Measurements from ENCODE around the gene KCNJ16.

The KCNJ16 gene

GRCh38 chr17:70106551-70106950 is 31.5 kb downstream of the KCNJ16 start:
- H3K36me3 ChIP-seq (ENCODE audit: insufficient read depth, low read length): no peaks in the 10 kb centered on the region
- TF ChIP-seq EZH2phosphoT487 (IDR thresholded peaks at IDR 0.05; ENCODE audit: borderline replicate concordance) (no peak), CTCF (conservative IDR thresholded peaks at IDR 0.05; ENCODE audit: low read length) (no peak)
- no peaks in the 10 kb centered on the region for H3F3A ChIP-seq (ENCODE audit: low read depth)
- no peaks in the 10 kb centered on the region for H3K4me1 ChIP-seq (ENCODE audit: insufficient read depth, low read length, poor library complexity, severe bottlenecking)
- no peak overlapping the region for H3K4me2 ChIP-seq (ENCODE audit: low read depth, low read length, poor library complexity, severe bottlenecking)
- no peak overlapping the region for H2AFZ ChIP-seq (ENCODE audit: low read length)
- H3K79me2 ChIP-seq (ENCODE audit: insufficient read depth, low read length): no peaks in the 10 kb centered on the region
- H3K4me3 ChIP-seq (ENCODE audit: low read length, poor library complexity, severe bottlenecking): no peak overlapping the region
- H3K9me3 ChIP-seq (ENCODE audit: insufficient read depth, low read depth, low read length): no peaks in the 10 kb centered on the region
- no peaks in the 10 kb centered on the region for H4K20me1 ChIP-seq (ENCODE audit: insufficient read depth, low read length, poor library complexity, severe bottlenecking)
- H3K9me2 ChIP-seq (replicated peaks; ENCODE audit: low read depth, low read length): no peaks in the 10 kb centered on the region
- H3K9ac ChIP-seq (ENCODE audit: low read depth, low read length, poor library complexity, severe bottlenecking): no peak overlapping the region
- no peaks in the 10 kb centered on the region for H3K27me3 ChIP-seq (ENCODE audit: insufficient read depth, low read length, poor library complexity, severe bottlenecking)

- Histone ChIP-seq H3K4me2 (ENCODE audit: low read depth, low read length, poor library complexity, severe bottlenecking) (no peak overlapping the region), H3K9me2 (replicated peaks; ENCODE audit: low read depth, low read length) (no peaks in the 10 kb centered on the region), H3K9me3 (ENCODE audit: insufficient read depth, low read depth, low read length) (no peaks in the 10 kb centered on the region), H4K20me1 (ENCODE audit: insufficient read depth, low read length, poor library complexity, severe bottlenecking) (no peaks in the 10 kb centered on the region), H3K4me3 (ENCODE audit: low read length, poor library complexity, severe bottlenecking) (no peak overlapping the region), H3K79me2 (ENCODE audit: insufficient read depth, low read length) (no peaks in the 10 kb centered on the region), H3K9ac (ENCODE audit: low read depth, low read length, poor library complexity, severe bottlenecking) (no peak overlapping the region), H3F3A (ENCODE audit: low read depth) (no peaks in the 10 kb centered on the region), H2AFZ (ENCODE audit: low read length) (no peak overlapping the region), H3K36me3 (ENCODE audit: insufficient read depth, low read length) (no peaks in the 10 kb centered on the region), H3K4me1 (ENCODE audit: insufficient read depth, low read length, poor library complexity, severe bottlenecking) (no peaks in the 10 kb centered on the region), H3K27me3 (ENCODE audit: insufficient read depth, low read length, poor library complexity, severe bottlenecking) (no peaks in the 10 kb centered on the region)
- TF ChIP-seq EZH2phosphoT487 (IDR thresholded peaks at IDR 0.05; ENCODE audit: borderline replicate concordance): no peak
Observed at GRCh38 chr17:70107441-70107840, 32.4 kb downstream of the KCNJ16 start.

DNA sequence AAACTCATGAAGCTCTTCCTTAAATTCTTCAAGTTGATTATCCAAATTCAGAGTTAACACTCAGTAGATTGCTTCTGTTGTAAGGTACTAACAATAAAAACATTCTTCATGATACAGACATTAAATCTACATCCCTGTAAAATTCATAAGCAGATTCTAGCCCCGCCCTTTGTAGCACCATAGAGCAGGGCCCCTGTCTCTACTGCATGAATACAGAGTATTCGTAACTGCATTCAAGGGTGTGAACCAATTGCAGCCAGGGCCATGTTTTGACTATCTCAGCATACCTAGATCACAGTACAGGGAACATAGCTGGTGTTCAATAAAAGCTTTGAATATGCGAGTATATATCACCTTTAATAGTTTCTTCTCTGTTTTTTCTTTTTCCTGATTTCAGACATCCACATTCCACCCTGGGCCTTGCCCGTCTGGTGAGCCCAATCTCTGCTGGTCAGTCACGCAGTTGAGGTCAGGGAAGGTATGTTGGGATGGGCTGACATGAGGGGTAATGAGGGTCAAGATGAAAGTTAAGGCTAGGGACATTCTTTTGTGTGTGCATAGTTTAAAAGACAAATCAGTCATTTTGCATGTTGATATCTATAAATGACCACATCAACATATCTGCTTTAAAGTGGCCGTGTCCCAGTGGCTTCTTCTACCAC is 33.0 kb downstream of the KCNJ16 start:
- H3K4me1 ChIP-seq (ENCODE audit: insufficient read depth, low read length, poor library complexity, severe bottlenecking): no peaks in the 10 kb centered on the region
- H3K4me2 ChIP-seq (ENCODE audit: low read depth, low read length, poor library complexity, severe bottlenecking): no peak overlapping the region
- H3K9me3 ChIP-seq (ENCODE audit: insufficient read depth, low read depth, low read length): no peaks in the 10 kb centered on the region
- no peaks in the 10 kb centered on the region for H4K20me1 ChIP-seq (ENCODE audit: insufficient read depth, low read length, poor library complexity, severe bottlenecking)
- no peaks in the 10 kb centered on the region for H3F3A ChIP-seq (ENCODE audit: low read depth)
- H3K36me3 ChIP-seq (ENCODE audit: insufficient read depth, low read length): no peaks in the 10 kb centered on the region
- H3K79me2 ChIP-seq (ENCODE audit: insufficient read depth, low read length): no peaks in the 10 kb centered on the region
- TF ChIP-seq EZH2phosphoT487 (IDR thresholded peaks at IDR 0.05; ENCODE audit: borderline replicate concordance) (no peak), CTCF (conservative IDR thresholded peaks at IDR 0.05; ENCODE audit: low read length) (no peak)
- no peaks in the 10 kb centered on the region for H3K9me2 ChIP-seq (replicated peaks; ENCODE audit: low read depth, low read length)
- H3K9ac ChIP-seq (ENCODE audit: low read depth, low read length, poor library complexity, severe bottlenecking): no peak overlapping the region
- no peak overlapping the region for H2AFZ ChIP-seq (ENCODE audit: low read length)
- no peaks in the 10 kb centered on the region for H3K27me3 ChIP-seq (ENCODE audit: insufficient read depth, low read length, poor library complexity, severe bottlenecking)
- no peak overlapping the region for H3K4me3 ChIP-seq (ENCODE audit: low read length, poor library complexity, severe bottlenecking)

- no peak overlapping the region for H3K4me3 ChIP-seq (ENCODE audit: low read length, poor library complexity, severe bottlenecking)
- no peak for TF ChIP-seq CTCF (conservative IDR thresholded peaks at IDR 0.05; ENCODE audit: low read length)
- no peak for TF ChIP-seq EZH2phosphoT487 (IDR thresholded peaks at IDR 0.05; ENCODE audit: borderline replicate concordance)
- H3K27me3 ChIP-seq (ENCODE audit: insufficient read depth, low read length, poor library complexity, severe bottlenecking): no peaks in the 10 kb centered on the region
- H3K4me2 ChIP-seq (ENCODE audit: low read depth, low read length, poor library complexity, severe bottlenecking): no peak overlapping the region
- H2AFZ ChIP-seq (ENCODE audit: low read length): no peak overlapping the region
- H3K4me1 ChIP-seq (ENCODE audit: insufficient read depth, low read length, poor library complexity, severe bottlenecking): no peaks in the 10 kb centered on the region
- H3K36me3 ChIP-seq (ENCODE audit: insufficient read depth, low read length): no peaks in the 10 kb centered on the region
- H3K9me2 ChIP-seq (replicated peaks; ENCODE audit: low read depth, low read length): no peaks in the 10 kb centered on the region
- H3K9me3 ChIP-seq (ENCODE audit: insufficient read depth, low read depth, low read length): no peaks in the 10 kb centered on the region
- H3F3A ChIP-seq (ENCODE audit: low read depth): no peaks in the 10 kb centered on the region
- no peaks in the 10 kb centered on the region for H3K79me2 ChIP-seq (ENCODE audit: insufficient read depth, low read length)
- H3K9ac ChIP-seq (ENCODE audit: low read depth, low read length, poor library complexity, severe bottlenecking): no peak overlapping the region
- H4K20me1 ChIP-seq (ENCODE audit: insufficient read depth, low read length, poor library complexity, severe bottlenecking): no peaks in the 10 kb centered on the region
Observed at GRCh38 chr17:70109497-70109896, 34.5 kb downstream of the KCNJ16 start.

Data from Loucy (cell line).